Skeletal muscle satellite cell (primary cell): Measurements from ENCODE around the gene DNM3.

Source experiments
- H3K27me3 ChIP-seq: 2 replicates; pipeline ENCODE4 v1.7.0; 2013; ENCODE audit warnings: low read length; ENCODE audit not compliant: control insufficient read depth, insufficient read depth
- H3K36me3 ChIP-seq: 2 replicates; pipeline ENCODE4 v1.7.0; 2013; ENCODE audit warnings: mild to moderate bottlenecking, control low read depth, low read length; ENCODE audit not compliant: insufficient read depth
- H3K4me1 ChIP-seq: 2 replicates; pipeline ENCODE4 v1.7.0; 2013; ENCODE audit warnings: low read length; ENCODE audit not compliant: control insufficient read depth, insufficient read depth
- H3K4me2 ChIP-seq: 2 replicates; pipeline ENCODE4 v1.7.0; 2013; ENCODE audit warnings: mild to moderate bottlenecking, low read length
- H3K4me3 ChIP-seq: 2 replicates; pipeline ENCODE4 v1.7.0; 2013; ENCODE audit warnings: low read length
- H3K9ac ChIP-seq: 2 replicates; pipeline ENCODE4 v1.7.0; 2013; ENCODE audit warnings: mild to moderate bottlenecking, low read depth, low read length, moderate library complexity
- H3K9me3 ChIP-seq: replicated peaks from 2 replicates; pipeline ENCODE4 v1.7.0; 2013; ENCODE audit warnings: mild to moderate bottlenecking, control low read depth, low read length

The DNM3 gene

GRCh38 chr1:172085317-172085716, 244.0 kb downstream of the DNM3 start:
- Histone ChIP-seq H3K36me3 (no peaks in the 10 kb centered on the region), H3K4me1 (no peaks in the 10 kb centered on the region), H3K4me2 (no peak overlapping the region), H3K27me3 (no peaks in the 10 kb centered on the region), H3K4me3 (no peak overlapping the region), H3K9me3 (no peaks in the 10 kb centered on the region), H3K9ac (no peak overlapping the region)

- H3K36me3 ChIP-seq: no peaks in the 10 kb centered on the region
- H3K4me2 ChIP-seq: no peak overlapping the region
- H3K4me1 ChIP-seq: no peaks in the 10 kb centered on the region
- no peak overlapping the region for H3K4me3 ChIP-seq
- no peak overlapping the region for H3K9ac ChIP-seq
- no peaks in the 10 kb centered on the region for H3K27me3 ChIP-seq
- no peaks in the 10 kb centered on the region for H3K9me3 ChIP-seq
Measured at GRCh38 chr1:172086137-172086536, 244.8 kb downstream of the DNM3 start.

GRCh38 chr1:172088256-172088655, 247.0 kb downstream of the DNM3 start:
- Histone ChIP-seq H3K9ac (no peak overlapping the region), H3K4me1 (no peaks in the 10 kb centered on the region), H3K27me3 (no peaks in the 10 kb centered on the region), H3K4me2 (no peak overlapping the region), H3K4me3 (no peak overlapping the region), H3K36me3 (no peaks in the 10 kb centered on the region), H3K9me3 (no peaks in the 10 kb centered on the region)

- no peaks in the 10 kb centered on the region for H3K36me3 ChIP-seq
- no peaks in the 10 kb centered on the region for H3K27me3 ChIP-seq
- no peak overlapping the region for H3K9ac ChIP-seq
- H3K4me3 ChIP-seq: no peak overlapping the region
- no peaks in the 10 kb centered on the region for H3K4me1 ChIP-seq
- no peak overlapping the region for H3K4me2 ChIP-seq
- H3K9me3 ChIP-seq: no peaks in the 10 kb centered on the region
Measured at GRCh38 chr1:172089768-172090510, 248.6 kb downstream of the DNM3 start.

- no peaks in the 10 kb centered on the region for H3K36me3 ChIP-seq
- no peak overlapping the region for H3K4me2 ChIP-seq
- no peak overlapping the region for H3K4me3 ChIP-seq
- no peaks in the 10 kb centered on the region for H3K27me3 ChIP-seq
- H3K9me3 ChIP-seq: no peaks in the 10 kb centered on the region
- no peaks in the 10 kb centered on the region for H3K4me1 ChIP-seq
- no peak overlapping the region for H3K9ac ChIP-seq
Measured at GRCh38 chr1:172090511-172090817, 249.2 kb downstream of the DNM3 start.

- Histone ChIP-seq H3K4me2 (no peak overlapping the region), H3K9me3 (no peaks in the 10 kb centered on the region), H3K4me1 (no peaks in the 10 kb centered on the region), H3K27me3 (no peaks in the 10 kb centered on the region), H3K4me3 (no peak overlapping the region), H3K9ac (no peak overlapping the region), H3K36me3 (no peaks in the 10 kb centered on the region)
Measured at GRCh38 chr1:172095846-172096245, 254.5 kb downstream of the DNM3 start.

- Histone ChIP-seq H3K27me3 (no peaks in the 10 kb centered on the region), H3K4me3 (no peak overlapping the region), H3K36me3 (no peaks in the 10 kb centered on the region), H3K4me2 (no peak overlapping the region), H3K9me3 (no peaks in the 10 kb centered on the region), H3K4me1 (peaks cover 21% of the 10 kb centered on the region), H3K9ac (no peak overlapping the region)
Measured at GRCh38 chr1:172105230-172105629, 263.9 kb downstream of the DNM3 start.

- Histone ChIP-seq H3K4me2 (peak overlapping the region; percentile 28), H3K4me1 (peaks cover 21% of the 10 kb centered on the region), H3K9ac (no peak overlapping the region), H3K36me3 (no peaks in the 10 kb centered on the region), H3K27me3 (no peaks in the 10 kb centered on the region), H3K9me3 (no peaks in the 10 kb centered on the region), H3K4me3 (no peak overlapping the region)
Measured at GRCh38 chr1:172107316-172107975, 266.1 kb downstream of the DNM3 start.

GRCh38 chr1:172108161-172108893, 267.0 kb downstream of the DNM3 start:
- Histone ChIP-seq H3K4me3 (no peak overlapping the region), H3K4me1 (peaks cover 21% of the 10 kb centered on the region), H3K9me3 (no peaks in the 10 kb centered on the region), H3K27me3 (no peaks in the 10 kb centered on the region), H3K9ac (no peak overlapping the region), H3K36me3 (no peaks in the 10 kb centered on the region), H3K4me2 (no peak overlapping the region)

GRCh38 chr1:172109359-172109758, 268.1 kb downstream of the DNM3 start:
- Histone ChIP-seq H3K4me3 (no peak overlapping the region), H3K9me3 (no peaks in the 10 kb centered on the region), H3K9ac (no peak overlapping the region), H3K4me1 (peaks cover 21% of the 10 kb centered on the region), H3K36me3 (no peaks in the 10 kb centered on the region), H3K4me2 (no peak overlapping the region), H3K27me3 (no peaks in the 10 kb centered on the region)

- Histone ChIP-seq H3K9ac (no peak overlapping the region), H3K27me3 (no peaks in the 10 kb centered on the region), H3K4me3 (no peak overlapping the region), H3K36me3 (no peaks in the 10 kb centered on the region), H3K9me3 (no peaks in the 10 kb centered on the region), H3K4me2 (no peak overlapping the region), H3K4me1 (peaks cover 10% of the 10 kb centered on the region)
Measured at GRCh38 chr1:172112576-172112975, 271.3 kb downstream of the DNM3 start.
